ENCODE measurements around the gene BDH2. TPM values are rescaled to one million over a fixed set of nuclear protein-coding genes. Genes with fewer than 3 reads are reported as not detected.

The BDH2 gene
- total and polyA plus RNA-seq, 7 donors = 11.2 to 18.1 (median 15.7) TPM

GRCh38 chr4:103060453-103061148, 39.0 kb downstream of the BDH2 start:
- no peaks in the 10 kb centered on the region for H3K4me1 ChIP-seq
- peaks cover 0 to 5% of the 10 kb centered on the region in 2 donors for H3K36me3 ChIP-seq (ENCODE audit: insufficient read depth in 1 of 2, low read depth in 1 of 2)
- no peaks in the 10 kb centered on the region for H3K9me3 ChIP-seq
- ATAC-seq = no peak
- DNase-seq = no peak
- intact Hi-C loops (cut with DNase I) = no loop called here
- 96 to 99% (median 98%) methylated on average over 2 of the region's 2 CpGs for WGBS, 3 donors
- TF ChIP-seq CTCF (IDR thresholded peaks at IDR 0.05) = no peak
- no peak overlapping the region for H3K27ac ChIP-seq
- no peak overlapping the region for H3K4me3 ChIP-seq
- no peaks in the 10 kb centered on the region for H3K27me3 ChIP-seq (ENCODE audit: insufficient read depth in 3 of 3, low read length in 2 of 3)

GRCh38 chr4:103054030-103054429, 45.6 kb downstream of the BDH2 start:
- H3K36me3 ChIP-seq (ENCODE audit: insufficient read depth in 1 of 2, low read depth in 1 of 2) = peaks cover 0 to 14% of the 10 kb centered on the region in 2 donors
- intact Hi-C loops (cut with DNase I) = no loop called here

GRCh38 chr4:103052779-103053178, 46.9 kb downstream of the BDH2 start:
- Histone ChIP-seq H3K36me3 (ENCODE audit: insufficient read depth in 1 of 2, low read depth in 1 of 2) (peaks cover 0 to 25% of the 10 kb centered on the region in 2 donors), H3K27me3 (ENCODE audit: insufficient read depth in 3 of 3, low read length in 2 of 3) (no peaks in the 10 kb centered on the region), H3K27ac (no peak overlapping the region), H3K4me3 (no peak overlapping the region), H3K4me1 (no peaks in the 10 kb centered on the region), H3K9me3 (no peaks in the 10 kb centered on the region)
- DNase-seq = no peak
- no peak for ATAC-seq
- intact Hi-C loops (cut with DNase I) = no loop called here
- 71 to 81% (median 77%) methylated on average over 3 of the region's 3 CpGs for WGBS, 3 donors
- no peak for TF ChIP-seq CTCF (IDR thresholded peaks at IDR 0.05)

More at GRCh38 chr4:103054030-103054429, 45.6 kb downstream of the BDH2 start:
- WGBS, 3 donors = 92 to 96% (median 96%) methylated on average over 3 of the region's 3 CpGs
- ATAC-seq = no peak
- Histone ChIP-seq H3K4me1 (no peaks in the 10 kb centered on the region), H3K27ac (no peak overlapping the region), H3K4me3 (no peak overlapping the region), H3K9me3 (no peaks in the 10 kb centered on the region), H3K27me3 (ENCODE audit: insufficient read depth in 3 of 3, low read length in 2 of 3) (no peaks in the 10 kb centered on the region)
- DNase-seq = peak; percentile 29 to 60
- TF ChIP-seq CTCF (IDR thresholded peaks at IDR 0.05) = no peak

GRCh38 chr4:103052145-103052544, 47.5 kb downstream of the BDH2 start:
- TF ChIP-seq CTCF (IDR thresholded peaks at IDR 0.05) = no peak
- intact Hi-C loops (cut with DNase I) = no loop called here
- no peak overlapping the region for H3K27ac ChIP-seq
- 93 to 97% (median 94%) methylated on average over 3 of the region's 3 CpGs for WGBS, 3 donors
- H3K9me3 ChIP-seq = no peaks in the 10 kb centered on the region
- peaks cover 0 to 22% of the 10 kb centered on the region in 2 donors for H3K36me3 ChIP-seq (ENCODE audit: insufficient read depth in 1 of 2, low read depth in 1 of 2)
- H3K4me1 ChIP-seq = no peaks in the 10 kb centered on the region
- DNase-seq (no peak), ATAC-seq (no peak)
- H3K27me3 ChIP-seq (ENCODE audit: insufficient read depth in 3 of 3, low read length in 2 of 3) = no peaks in the 10 kb centered on the region
- no peak overlapping the region for H3K4me3 ChIP-seq
